Retinal pigment epithelial cell (primary cell): ENCODE data around the gene ACOXL.
A peak's percentile ranks its signal among the peaks of the same experiment; 100 is the strongest.

Experiments used
- DNase-seq: peaks from one replicate; pipeline ENCODE4 v3.0.0-alpha.2; 2010; ENCODE audit warnings: low read depth
- H3K4me3 ChIP-seq: 2 replicates; pipeline ENCODE4 v1.5.1; 2011; ENCODE audit warnings: mild to moderate bottlenecking, low read length, control low read depth, moderate library complexity
- TF ChIP-seq, protein P1 (sequence below): conservative IDR thresholded peaks from 2 replicates; pipeline ENCODE4 v1.5.1; 2011; ENCODE audit warnings: low read depth, low read length, control low read depth, inconsistent platforms

The ACOXL gene

DNA sequence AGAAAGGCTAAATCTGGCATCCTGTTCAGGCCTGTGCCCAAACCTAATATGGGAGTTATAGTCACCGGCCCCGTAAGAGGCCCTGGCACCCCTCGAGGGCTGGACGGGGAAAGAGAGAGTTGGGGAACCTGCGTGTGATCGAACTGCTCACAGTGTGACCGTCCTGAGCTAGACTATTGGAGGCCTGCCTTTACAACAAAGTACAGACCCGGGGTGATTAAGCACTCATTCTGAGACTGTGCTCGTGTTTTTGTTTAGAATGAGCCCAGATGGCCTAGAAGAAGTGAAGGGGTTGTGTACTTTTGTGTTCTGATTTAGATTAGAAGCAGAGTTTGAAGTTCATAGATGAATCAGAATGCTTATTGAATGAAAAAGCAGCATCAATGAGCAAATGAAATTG is 115.3 kb downstream of the ACOXL start:
- no peak for DNase-seq
- TF ChIP-seq, protein P1, sequence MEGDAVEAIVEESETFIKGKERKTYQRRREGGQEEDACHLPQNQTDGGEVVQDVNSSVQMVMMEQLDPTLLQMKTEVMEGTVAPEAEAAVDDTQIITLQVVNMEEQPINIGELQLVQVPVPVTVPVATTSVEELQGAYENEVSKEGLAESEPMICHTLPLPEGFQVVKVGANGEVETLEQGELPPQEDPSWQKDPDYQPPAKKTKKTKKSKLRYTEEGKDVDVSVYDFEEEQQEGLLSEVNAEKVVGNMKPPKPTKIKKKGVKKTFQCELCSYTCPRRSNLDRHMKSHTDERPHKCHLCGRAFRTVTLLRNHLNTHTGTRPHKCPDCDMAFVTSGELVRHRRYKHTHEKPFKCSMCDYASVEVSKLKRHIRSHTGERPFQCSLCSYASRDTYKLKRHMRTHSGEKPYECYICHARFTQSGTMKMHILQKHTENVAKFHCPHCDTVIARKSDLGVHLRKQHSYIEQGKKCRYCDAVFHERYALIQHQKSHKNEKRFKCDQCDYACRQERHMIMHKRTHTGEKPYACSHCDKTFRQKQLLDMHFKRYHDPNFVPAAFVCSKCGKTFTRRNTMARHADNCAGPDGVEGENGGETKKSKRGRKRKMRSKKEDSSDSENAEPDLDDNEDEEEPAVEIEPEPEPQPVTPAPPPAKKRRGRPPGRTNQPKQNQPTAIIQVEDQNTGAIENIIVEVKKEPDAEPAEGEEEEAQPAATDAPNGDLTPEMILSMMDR, result no peak
- no peak overlapping the region for H3K4me3 ChIP-seq

DNA sequence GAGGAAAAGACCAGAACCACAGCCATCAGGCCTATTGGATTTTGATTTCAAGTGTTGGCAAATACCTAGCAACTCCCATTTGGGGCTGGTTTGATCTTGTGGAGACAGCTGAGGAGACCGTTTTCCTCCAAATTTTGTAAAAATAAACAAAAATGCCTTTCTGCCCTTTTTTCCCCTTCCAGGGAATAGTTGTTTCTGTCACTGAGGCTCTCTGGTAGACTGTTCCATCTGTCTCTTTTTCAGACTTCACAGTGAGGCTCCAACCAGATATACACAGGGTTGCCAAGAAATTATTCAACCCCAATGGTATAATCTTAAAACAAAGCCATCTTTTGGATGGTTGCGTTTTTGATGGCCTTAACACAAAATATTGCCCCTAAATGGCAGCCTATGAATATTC is 115.7 kb downstream of the ACOXL start:
- TF ChIP-seq, protein P1, result no peak
- H3K4me3 ChIP-seq, result no peak overlapping the region
- no peak for DNase-seq

DNA sequence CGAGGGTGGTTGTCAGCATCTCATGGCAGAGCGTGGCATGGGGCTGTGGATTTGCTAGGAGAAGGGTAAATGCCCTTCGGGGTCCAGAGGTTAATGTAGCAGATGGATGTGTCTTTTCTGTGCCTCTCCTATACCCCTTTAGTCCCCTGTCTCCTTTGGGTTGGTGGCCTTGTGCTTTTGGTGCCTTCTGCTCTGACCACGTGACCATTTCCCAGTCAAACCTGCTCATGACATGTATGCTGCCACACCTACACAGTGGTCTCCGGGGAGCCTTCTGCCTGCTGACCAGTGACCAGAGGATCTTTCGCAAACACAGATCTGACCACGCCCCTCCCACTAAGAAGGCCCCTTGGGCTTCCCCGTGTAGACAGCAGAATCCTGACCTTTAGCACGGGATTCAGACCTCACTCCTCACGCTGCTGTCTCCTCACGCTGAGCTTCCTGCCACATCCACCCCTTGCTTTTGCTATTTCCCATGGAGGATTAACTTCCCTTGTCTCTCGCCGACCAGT is 116.2 kb downstream of the ACOXL start:
- H3K4me3 ChIP-seq, result no peak overlapping the region
- TF ChIP-seq, protein P1, result no peak
- no peak for DNase-seq

DNA sequence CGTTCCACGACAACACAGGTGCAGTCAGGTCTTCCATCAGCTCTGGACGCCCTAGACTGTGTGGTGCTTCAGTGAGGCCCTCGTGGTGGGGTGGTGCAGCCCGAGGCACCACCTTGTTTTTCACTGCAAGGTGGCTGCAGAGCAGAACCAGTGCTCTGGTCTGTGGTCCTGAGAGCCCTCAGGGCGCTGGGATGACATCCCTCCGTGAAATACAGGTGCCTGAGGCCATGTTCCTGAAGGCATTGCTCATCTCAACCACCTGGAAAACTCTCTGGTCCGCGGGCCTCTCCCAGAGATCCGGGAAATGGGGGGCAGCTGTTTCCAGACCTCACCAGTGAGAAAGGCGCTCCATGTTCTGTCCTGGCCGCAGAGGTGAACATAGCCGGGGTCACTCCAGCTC is 119.2 kb downstream of the ACOXL start:
- no peak overlapping the region for H3K4me3 ChIP-seq
- DNase-seq, result no peak
- TF ChIP-seq, protein P1, result no peak

DNA sequence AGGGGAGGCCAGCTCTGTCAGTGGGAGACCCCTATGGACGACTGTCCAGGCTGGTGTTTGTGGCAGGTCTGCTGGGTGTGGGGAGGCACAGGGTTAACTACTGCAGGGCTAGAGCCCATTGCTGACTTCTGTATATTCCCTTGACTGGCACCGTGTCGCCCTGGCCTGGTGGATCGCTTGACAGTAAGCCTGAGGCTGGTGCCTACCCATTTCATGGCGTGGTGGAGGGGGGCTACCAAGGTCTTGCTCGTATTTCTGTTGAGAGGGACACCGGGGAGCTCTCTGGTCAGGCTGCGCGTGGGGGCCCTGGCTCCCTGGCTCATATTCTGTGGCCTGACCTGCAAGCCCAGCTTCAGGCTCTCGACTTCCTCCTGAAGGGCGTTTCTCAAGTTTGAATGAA is 119.7 kb downstream of the ACOXL start:
- DNase-seq, result no peak
- TF ChIP-seq, protein P1, result no peak
- no peak overlapping the region for H3K4me3 ChIP-seq

DNA sequence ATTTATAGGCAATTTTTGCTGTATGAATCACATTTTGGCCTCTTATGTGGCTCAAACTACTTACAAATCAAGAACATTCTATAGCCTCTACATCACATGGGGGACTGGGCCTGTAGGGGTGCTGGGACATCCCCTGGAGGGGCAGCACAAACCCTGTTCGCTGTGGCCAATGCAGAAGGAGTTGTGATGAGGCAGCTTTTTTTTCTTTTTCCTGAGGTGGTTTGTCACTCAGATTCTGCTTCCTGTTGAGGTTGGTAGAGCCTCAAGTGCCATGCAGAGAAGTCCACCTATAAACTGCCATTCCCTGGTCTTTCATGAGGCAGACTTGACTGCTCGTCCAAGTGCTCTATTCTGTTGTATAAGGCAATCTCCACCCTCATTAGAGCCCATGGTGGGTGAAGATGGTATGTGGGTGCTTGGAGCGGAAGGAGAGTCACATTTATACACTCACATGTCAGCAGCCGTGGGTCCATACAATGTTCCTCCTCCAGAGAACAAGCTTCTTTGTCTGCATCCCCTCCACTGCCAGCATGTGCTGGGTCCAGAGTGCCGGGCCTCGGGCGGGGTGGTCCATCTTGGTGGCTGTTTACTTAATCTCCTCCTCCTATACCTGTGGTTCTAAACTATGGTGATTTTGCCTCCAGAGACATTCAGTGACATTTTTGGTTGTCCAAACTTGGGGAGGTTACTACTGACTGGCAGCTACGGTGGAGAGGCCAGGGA is 120.3 kb downstream of the ACOXL start:
- H3K4me3 ChIP-seq, result no peak overlapping the region
- TF ChIP-seq, protein P1, result no peak
- DNase-seq, result no peak

DNA sequence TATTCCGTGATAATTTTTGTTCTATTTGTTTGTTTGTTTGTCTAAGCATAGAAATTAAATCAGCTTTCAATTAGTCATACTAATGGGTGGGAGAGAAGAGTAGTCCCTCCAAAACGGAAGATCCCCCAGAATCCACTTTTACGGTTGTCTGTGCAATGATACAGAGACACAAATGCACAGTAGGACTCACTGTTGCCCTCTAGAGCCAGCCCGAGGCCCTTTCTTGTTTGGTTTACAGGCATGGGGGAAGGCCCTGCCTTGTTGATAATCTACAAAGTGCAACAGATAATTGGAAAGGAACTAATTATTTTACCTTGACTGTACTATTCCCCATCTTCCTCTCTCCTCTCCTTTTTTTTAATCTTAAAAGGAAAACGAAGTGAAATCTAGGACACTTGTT is 121.1 kb downstream of the ACOXL start:
- TF ChIP-seq, protein P1, result peak; percentile 83
- H3K4me3 ChIP-seq, result no peak overlapping the region
- DNase-seq, result no peak
